Endometrial microvascular endothelial cells (primary cell): ENCODE results near the gene TXNDC12. TPM values are rescaled to one million over a fixed set of nuclear protein-coding genes. Genes with fewer than 3 reads are reported as not detected.

ENCODE experiments used
- total RNA-seq: library from RNA; depleted of rRNA; stranded (reverse); fragments of >200 nt; gene quantifications from one replicate; pipeline ENCODE4 v1.2.3, GENCODE V29; 2015; ENCODE audit errors: inconsistent ontology term

The TXNDC12 gene
- total RNA-seq, 1 donor from 2014 or later, result 69.9 TPM

Other genes with a start within 250 kb of the TXNDC12 start
- 89.2 TPM for gene NRDC, start 176.5 kb downstream of the TXNDC12 start, total RNA-seq
- 1.6 TPM for gene RAB3B, start 64.5 kb downstream of the TXNDC12 start, total RNA-seq
- gene KTI12, start 21.4 kb downstream of the TXNDC12 start, total RNA-seq, result 18.9 TPM
- 41.7 TPM for gene BTF3L4, start 1.1 kb upstream of the TXNDC12 start, total RNA-seq
- 19.6 TPM for gene ZFYVE9, start 86.9 kb upstream of the TXNDC12 start, total RNA-seq